HEK293 (cell line): ENCODE results near the gene GRB10.

Experiments
- CTCF ChIA-PET: fragments of 350-600 bp; formaldehyde crosslinking; extraction: SDS; loops from one replicate; lab custom pipeline; 2021; ENCODE audit warnings: antibody characterized with exemption; lab: Yijun Ruan, JAX
- POLR2A ChIA-PET: fragments of 300-600 bp; formaldehyde crosslinking; extraction: SDS; loops from one replicate; lab custom pipeline; 2020; ENCODE audit warnings: antibody characterized with exemption, inconsistent platforms; lab: Yijun Ruan, JAX
- H3K27ac ChIP-seq: fragments of 200-500 bp; sonication (Bioruptor generic); 2 replicates; pipeline ENCODE4 v1.5.1; 2014; ENCODE audit warnings: low read depth, low read length, control low read depth, inconsistent platforms; ENCODE audit errors: extremely low read depth
- H3K36me3 ChIP-seq, 2 experiments: fragments of 200-500 bp in 1 of 2; sonication (Bioruptor generic) in 1 of 2; 1 replicate in 1 of 2; 2 replicates in 1 of 2; pipeline ENCODE4 v1.5.1; 2014 to 2017; ENCODE audit warnings: inconsistent platforms in 2 of 2, low read length in 2 of 2; ENCODE audit not compliant: control insufficient read depth in 2 of 2, insufficient read depth in 1 of 2
- H3K4me1 ChIP-seq: fragments of 200-500 bp; sonication (Bioruptor generic); 2 replicates; pipeline ENCODE4 v1.5.1; 2014; ENCODE audit warnings: mild to moderate bottlenecking, low read length, inconsistent platforms; ENCODE audit not compliant: control insufficient read depth, insufficient read depth
- H3K4me3 ChIP-seq: 2 replicates; pipeline ENCODE4 v1.5.1; 2011; ENCODE audit warnings: low read depth, mild to moderate bottlenecking, control low read depth, low read length, moderate library complexity
- H3K9me3 ChIP-seq: fragments of 200-500 bp; sonication (Bioruptor generic); 2 replicates; pipeline ENCODE4 v1.5.1; 2014; ENCODE audit warnings: low read depth, low read length, inconsistent platforms; ENCODE audit not compliant: control insufficient read depth, insufficient read depth
- HIC1 ChIP-seq: fragments of 450-650 bp; formaldehyde crosslinking; IDR thresholded peaks from 2 replicates; pipeline ENCODE4 v1.5.1; 2016; ENCODE audit warnings: missing biosample characterization, missing genetic modification characterization
- HOXA7 ChIP-seq: sonication (generic); formaldehyde crosslinking; IDR thresholded peaks from 2 replicates; pipeline ENCODE4 v1.8.1; 2022; ENCODE audit warnings: missing genetic modification reagents, borderline replicate concordance
- KLF16 ChIP-seq: fragments of 450-650 bp; formaldehyde crosslinking; IDR thresholded peaks from 2 replicates; pipeline ENCODE4 v1.5.1; 2017; ENCODE audit warnings: missing biosample characterization, missing genetic modification characterization
- MZF1 ChIP-seq: fragments of 450-650 bp; formaldehyde crosslinking; IDR thresholded peaks from 2 replicates; pipeline ENCODE4 v1.5.1; 2017; ENCODE audit warnings: missing biosample characterization, missing genetic modification characterization, borderline replicate concordance
- REST ChIP-seq: fragments of 450-650 bp; formaldehyde crosslinking; IDR thresholded peaks from 2 replicates; pipeline ENCODE4 v1.5.1; 2016; ENCODE audit warnings: missing biosample characterization, missing genetic modification characterization
- SP3 ChIP-seq: fragments of 450-650 bp; formaldehyde crosslinking; IDR thresholded peaks from 2 replicates; pipeline ENCODE4 v1.5.1; 2016; ENCODE audit warnings: missing biosample characterization, missing genetic modification characterization
- SP7 ChIP-seq: fragments of 450-650 bp; formaldehyde crosslinking; IDR thresholded peaks from 2 replicates; pipeline ENCODE4 v1.5.1; 2016; ENCODE audit warnings: missing biosample characterization, missing genetic modification characterization
- ZBTB1 ChIP-seq: fragments of 450-650 bp; formaldehyde crosslinking; IDR thresholded peaks from 2 replicates; pipeline ENCODE4 v1.5.1; 2016; ENCODE audit warnings: missing biosample characterization, missing genetic modification characterization
- ZFP69B ChIP-seq: fragments of 450-650 bp; formaldehyde crosslinking; IDR thresholded peaks from 2 replicates; pipeline ENCODE4 v1.5.1; 2016; ENCODE audit warnings: missing biosample characterization, missing genetic modification characterization
- ZNF10 ChIP-seq: fragments of 450-650 bp; formaldehyde crosslinking; IDR thresholded peaks from 2 replicates; pipeline ENCODE4 v1.5.1; 2017; ENCODE audit warnings: missing biosample characterization, missing genetic modification characterization
- ZNF133 ChIP-seq: fragments of 450-650 bp; formaldehyde crosslinking; IDR thresholded peaks from 2 replicates; pipeline ENCODE4 v1.5.1; 2016; ENCODE audit warnings: missing biosample characterization, missing genetic modification characterization
- ZNF157 ChIP-seq: fragments of 450-650 bp; formaldehyde crosslinking; IDR thresholded peaks from 2 replicates; pipeline ENCODE4 v1.5.1; 2016; ENCODE audit warnings: missing biosample characterization, missing genetic modification characterization
- ZNF311 ChIP-seq: fragments of 450-650 bp; formaldehyde crosslinking; IDR thresholded peaks from 2 replicates; pipeline ENCODE4 v1.5.1; 2017; ENCODE audit warnings: missing biosample characterization, missing genetic modification characterization, borderline replicate concordance
- ZNF354C ChIP-seq: fragments of 450-650 bp; formaldehyde crosslinking; IDR thresholded peaks from 2 replicates; pipeline ENCODE4 v1.5.1; 2016; ENCODE audit warnings: missing biosample characterization, missing genetic modification characterization, low read depth, borderline replicate concordance
- ZNF366 ChIP-seq: fragments of 450-650 bp; formaldehyde crosslinking; conservative IDR thresholded peaks from 2 replicates; pipeline ENCODE4 v1.5.1; 2016; ENCODE audit warnings: missing biosample characterization, missing genetic modification characterization
- ZNF433 ChIP-seq: fragments of 450-650 bp; formaldehyde crosslinking; IDR thresholded peaks from 2 replicates; pipeline ENCODE4 v1.5.1; 2016; ENCODE audit warnings: missing biosample characterization, missing genetic modification characterization, low read depth
- ZNF555 ChIP-seq: fragments of 450-650 bp; formaldehyde crosslinking; conservative IDR thresholded peaks from 2 replicates; pipeline ENCODE4 v1.5.1; 2017; ENCODE audit warnings: missing biosample characterization, mild to moderate bottlenecking, missing genetic modification characterization, inconsistent platforms
- ZNF560 ChIP-seq: fragments of 450-650 bp; formaldehyde crosslinking; IDR thresholded peaks from 2 replicates; pipeline ENCODE4 v1.5.1; 2017; ENCODE audit warnings: missing biosample characterization, missing genetic modification characterization, borderline replicate concordance
- ZNF626 ChIP-seq: fragments of 450-650 bp; sonication (Bioruptor Pico); formaldehyde crosslinking; IDR thresholded peaks from 2 replicates; pipeline ENCODE4 v1.5.1; 2018; ENCODE audit warnings: missing biosample characterization, missing genetic modification characterization, inconsistent platforms
- ZNF707 ChIP-seq: fragments of 450-650 bp; formaldehyde crosslinking; IDR thresholded peaks from 2 replicates; pipeline ENCODE4 v1.5.1; 2016; ENCODE audit warnings: missing biosample characterization, missing genetic modification characterization
- ZNF777 ChIP-seq: fragments of 450-650 bp; formaldehyde crosslinking; IDR thresholded peaks from 2 replicates; pipeline ENCODE4 v1.5.1; 2017; ENCODE audit warnings: missing biosample characterization, missing genetic modification characterization, borderline replicate concordance
- ZNF791 ChIP-seq: fragments of 450-650 bp; formaldehyde crosslinking; IDR thresholded peaks from 2 replicates; pipeline ENCODE4 v1.5.1; 2016; ENCODE audit warnings: missing biosample characterization, missing genetic modification characterization
- TF ChIP-seq, protein P1 (sequence below): fragments of 450-650 bp; formaldehyde crosslinking; IDR thresholded peaks from 2 replicates; pipeline ENCODE4 v1.5.1; 2016; ENCODE audit warnings: missing biosample characterization, missing genetic modification characterization
- TF ChIP-seq, protein P2 (sequence below): fragments of 450-650 bp; formaldehyde crosslinking; IDR thresholded peaks from 2 replicates; pipeline ENCODE4 v1.5.1; 2017; ENCODE audit warnings: missing biosample characterization, missing genetic modification characterization

Gene GRB10

GRCh38 chr7:50824882-50825281 is 42.2 kb upstream of the GRB10 start:
- Histone ChIP-seq H3K36me3 (no peaks in the 10 kb centered on the region), H3K27ac (no peak overlapping the region), H3K4me3 (no peak overlapping the region), H3K4me1 (peaks cover 14% of the 10 kb centered on the region), H3K9me3 (no peaks in the 10 kb centered on the region)
- CTCF ChIA-PET: no interaction called here
- no peak for TF ChIP-seq ZBTB1 (tag by site-specific recombination)
- no peak for TF ChIP-seq ZNF311 (tag by site-specific recombination)
- TF ChIP-seq REST (tag by site-specific recombination): no peak
- TF ChIP-seq ZNF157 (tag by site-specific recombination): no peak
- TF ChIP-seq ZFP69B (tag by site-specific recombination): no peak
- TF ChIP-seq MZF1 (tag by site-specific recombination): no peak
- no peak for TF ChIP-seq HOXA7 (CRISPR knock-in tag)
- no peak for TF ChIP-seq ZNF626 (tag by site-specific recombination)
- no peak for TF ChIP-seq ZNF354C (tag by site-specific recombination)
- TF ChIP-seq, protein P1, sequence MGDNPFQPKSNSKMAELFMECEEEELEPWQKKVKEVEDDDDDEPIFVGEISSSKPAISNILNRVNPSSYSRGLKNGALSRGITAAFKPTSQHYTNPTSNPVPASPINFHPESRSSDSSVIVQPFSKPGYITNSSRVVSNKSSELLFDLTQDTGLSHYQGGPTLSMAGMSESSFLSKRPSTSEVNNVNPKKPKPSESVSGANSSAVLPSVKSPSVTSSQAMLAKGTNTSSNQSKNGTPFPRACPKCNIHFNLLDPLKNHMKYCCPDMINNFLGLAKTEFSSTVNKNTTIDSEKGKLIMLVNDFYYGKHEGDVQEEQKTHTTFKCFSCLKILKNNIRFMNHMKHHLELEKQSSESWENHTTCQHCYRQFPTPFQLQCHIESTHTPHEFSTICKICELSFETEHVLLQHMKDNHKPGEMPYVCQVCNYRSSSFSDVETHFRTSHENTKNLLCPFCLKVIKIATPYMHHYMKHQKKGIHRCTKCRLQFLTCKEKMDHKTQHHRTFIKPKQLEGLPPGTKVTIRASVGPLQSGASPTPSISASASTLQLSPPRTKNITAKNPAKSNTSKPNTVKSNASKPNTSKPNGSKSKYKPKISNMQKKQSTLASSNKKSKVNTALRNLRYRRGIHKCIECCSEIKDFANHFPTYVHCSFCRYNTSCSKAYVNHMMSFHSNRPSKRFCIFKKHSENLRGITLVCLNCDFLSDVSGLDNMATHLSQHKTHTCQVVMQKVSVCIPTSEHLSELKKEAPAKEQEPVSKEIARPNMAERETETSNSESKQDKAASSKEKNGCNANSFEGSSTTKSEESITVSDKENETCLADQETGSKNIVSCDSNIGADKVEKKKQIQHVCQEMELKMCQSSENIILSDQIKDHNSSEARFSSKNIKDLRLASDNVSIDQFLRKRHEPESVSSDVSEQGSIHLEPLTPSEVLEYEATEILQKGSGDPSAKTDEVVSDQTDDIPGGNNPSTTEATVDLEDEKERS (tag by site-specific recombination): no peak
- no peak for TF ChIP-seq ZNF791 (tag by site-specific recombination)
- TF ChIP-seq SP7: no peak
- TF ChIP-seq ZNF10 (tag by site-specific recombination): no peak
- no peak for TF ChIP-seq SP3 (tag by site-specific recombination)
- no peak for TF ChIP-seq ZNF560 (tag by site-specific recombination)
- TF ChIP-seq ZNF707: no peak
- no peak for TF ChIP-seq ZNF555 (tag by site-specific recombination)
- TF ChIP-seq ZNF133 (tag by site-specific recombination): no peak
- TF ChIP-seq, protein P2, sequence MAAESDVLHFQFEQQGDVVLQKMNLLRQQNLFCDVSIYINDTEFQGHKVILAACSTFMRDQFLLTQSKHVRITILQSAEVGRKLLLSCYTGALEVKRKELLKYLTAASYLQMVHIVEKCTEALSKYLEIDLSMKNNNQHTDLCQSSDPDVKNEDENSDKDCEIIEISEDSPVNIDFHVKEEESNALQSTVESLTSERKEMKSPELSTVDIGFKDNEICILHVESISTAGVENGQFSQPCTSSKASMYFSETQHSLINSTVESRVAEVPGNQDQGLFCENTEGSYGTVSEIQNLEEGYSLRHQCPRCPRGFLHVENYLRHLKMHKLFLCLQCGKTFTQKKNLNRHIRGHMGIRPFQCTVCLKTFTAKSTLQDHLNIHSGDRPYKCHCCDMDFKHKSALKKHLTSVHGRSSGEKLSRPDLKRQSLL (tag by site-specific recombination): no peak
- TF ChIP-seq, all 188 proteins: peak for 0
- POLR2A ChIA-PET: no interaction called here

DNA sequence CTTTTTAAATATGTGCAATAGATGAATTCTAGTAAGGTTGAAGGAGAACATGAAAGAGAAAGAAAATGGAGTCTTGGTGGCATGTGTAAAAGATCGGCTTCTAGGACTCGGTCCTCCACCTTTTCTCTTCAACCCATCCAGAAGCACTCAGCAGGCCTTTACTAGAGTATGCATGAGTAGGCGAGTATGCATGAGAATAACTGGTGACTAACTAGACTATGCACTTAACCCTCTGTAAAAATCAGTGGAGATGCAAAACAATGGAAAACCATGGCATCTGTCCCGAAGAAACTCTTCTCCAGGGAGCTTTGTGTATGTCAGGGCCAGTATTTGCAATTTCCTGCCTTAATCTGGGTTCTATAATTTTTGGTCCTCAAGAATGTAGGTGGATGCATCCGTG is 40.0 kb upstream of the GRB10 start:
- no peaks in the 10 kb centered on the region for H3K9me3 ChIP-seq
- H3K4me3 ChIP-seq: no peak overlapping the region
- POLR2A ChIA-PET: interaction anchor here (1.6 kb wide), 1 partner anchor 16 kb away, joined by 5 read pairs; no protein-coding TSS in a partner anchor
- H3K36me3 ChIP-seq: no peaks in the 10 kb centered on the region
- H3K27ac ChIP-seq: no peak overlapping the region
- CTCF ChIA-PET: no interaction called here
- peaks cover 14% of the 10 kb centered on the region for H3K4me1 ChIP-seq
- TF ChIP-seq ZNF777 (tag by site-specific recombination) (no peak), HIC1 (tag by site-specific recombination) (no peak), ZNF366 (no peak), KLF16 (tag by site-specific recombination) (no peak), ZNF433 (tag by site-specific recombination) (no peak)
